NCI-H1092 (cell line): ENCODE results near the gene TECTA.
"Not testable (repeated sequence)": the region's sequence is repeated elsewhere in the genome, so short reads cannot be mapped to it uniquely, and the experiment has no call there.

Experiments
- DNase-seq: peaks from one replicate; lab custom pipeline; 2025; lab: John Stamatoyannopoulos, UW

TECTA gene

GRCh38 chr11:121177629-121178028 is 76.6 kb downstream of the TECTA start:
- not testable (repeated sequence) for DNase-seq

GRCh38 chr11:121179306-121179705 is 78.3 kb downstream of the TECTA start:
- DNase-seq, result no peak

GRCh38 chr11:121180183-121180582 is 79.1 kb downstream of the TECTA start:
- no peak for DNase-seq

GRCh38 chr11:121188776-121189175 is 87.7 kb downstream of the TECTA start:
- no peak for DNase-seq

DNA sequence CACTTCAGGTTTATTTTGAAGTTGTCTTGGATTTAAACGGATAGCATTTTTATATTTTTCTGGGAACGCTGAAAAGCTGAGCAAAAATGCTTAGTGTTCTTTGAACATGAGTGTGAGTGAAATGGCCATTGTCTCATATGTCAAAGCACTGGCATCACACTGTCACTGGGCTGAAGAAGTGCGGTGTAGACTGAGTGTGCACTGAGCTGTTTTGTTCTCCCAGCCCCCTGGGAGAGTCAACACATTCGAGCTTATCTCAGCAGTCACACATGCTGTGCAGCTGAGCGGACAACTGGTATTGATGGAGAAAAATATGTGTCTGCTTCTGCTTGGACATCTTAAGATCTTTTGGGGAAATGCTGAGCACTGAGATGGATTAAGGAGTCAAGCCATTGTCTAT is 90.8 kb downstream of the TECTA start:
- DNase-seq, result no peak

- peak; percentile 70 for DNase-seq
Observed at GRCh38 chr11:121194731-121195596, 93.9 kb downstream of the TECTA start.

DNA sequence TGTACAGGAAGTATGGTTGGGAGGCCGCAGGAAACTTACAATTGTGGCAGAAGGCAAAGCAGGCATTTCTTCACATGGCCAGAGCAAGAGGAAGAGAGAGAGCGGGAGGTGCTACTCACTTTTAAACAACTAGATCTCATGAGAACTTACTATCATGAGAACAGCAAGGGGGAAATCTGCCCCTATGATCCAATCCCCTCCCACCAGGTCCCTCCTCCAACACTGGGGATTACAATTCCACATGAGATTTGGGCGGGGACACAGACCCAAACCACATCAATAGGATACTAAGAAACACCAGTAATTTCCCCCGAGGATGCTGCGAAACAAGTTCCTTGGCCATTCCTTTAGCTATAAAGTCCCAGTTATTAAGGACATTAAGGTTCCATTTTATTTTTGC is 97.4 kb downstream of the TECTA start:
- DNase-seq, result no peak

GRCh38 chr11:121199516-121199915 is 98.5 kb downstream of the TECTA start:
- no peak for DNase-seq

GRCh38 chr11:121206810-121207209 is 105.8 kb downstream of the TECTA start:
- DNase-seq, result no peak

DNA sequence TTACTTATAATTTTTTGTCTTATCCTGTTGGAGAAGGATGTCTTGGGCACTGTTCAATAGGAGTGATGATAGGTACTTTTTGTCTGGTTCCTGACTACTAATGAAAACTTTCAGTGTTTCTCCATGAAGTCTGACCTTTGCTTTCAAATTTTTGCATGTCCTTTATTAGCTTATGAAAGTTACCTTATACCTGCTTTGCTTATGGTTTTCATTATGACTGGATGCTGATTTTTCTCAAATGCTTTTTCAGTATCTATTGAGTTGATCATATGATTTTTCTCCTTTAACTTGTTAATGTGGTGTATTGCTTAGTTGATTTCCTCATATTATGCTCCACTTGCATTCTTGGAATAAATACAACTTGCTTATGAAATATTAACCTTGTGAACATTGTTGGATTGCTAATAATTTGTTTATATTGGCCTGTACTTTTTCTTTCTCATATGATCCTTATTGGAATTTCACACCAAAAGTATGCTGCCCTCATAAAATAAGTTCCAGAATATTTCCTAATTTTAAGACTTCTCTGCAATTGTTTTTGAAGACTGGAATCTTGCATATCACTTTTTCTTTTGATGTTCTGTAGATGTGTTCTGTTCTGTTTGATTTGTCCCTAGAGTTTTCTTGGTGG is 106.6 kb downstream of the TECTA start:
- no peak for DNase-seq

DNA sequence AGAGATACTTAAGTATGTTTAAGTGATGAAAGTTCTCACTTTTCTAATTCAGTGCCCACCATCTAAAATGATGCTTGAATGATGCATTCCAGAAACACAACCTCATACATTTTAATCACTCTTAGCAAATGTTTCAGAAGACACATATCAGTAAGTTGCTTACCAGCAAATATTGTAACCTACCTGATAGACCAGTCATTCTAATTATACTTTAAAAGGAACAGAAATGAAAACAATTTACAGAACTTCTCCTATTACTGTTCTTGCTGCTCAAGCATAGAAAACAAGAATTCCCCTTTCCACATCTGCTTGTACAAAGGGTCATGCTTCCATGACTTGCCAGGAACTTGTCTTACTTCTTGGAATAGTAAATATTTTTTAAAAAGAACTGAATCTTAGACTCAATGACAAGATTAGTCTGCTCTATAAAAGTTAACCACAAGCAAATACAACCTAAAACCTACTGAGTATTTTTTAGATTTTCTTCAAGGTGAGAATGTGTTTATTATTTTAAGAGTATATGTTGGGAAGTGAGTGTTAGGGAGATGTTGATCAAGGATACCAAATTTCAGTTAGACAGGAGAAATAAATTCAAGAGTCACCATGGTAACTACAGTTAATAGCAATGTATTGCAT is 109.5 kb downstream of the TECTA start:
- DNase-seq, result no peak

DNA sequence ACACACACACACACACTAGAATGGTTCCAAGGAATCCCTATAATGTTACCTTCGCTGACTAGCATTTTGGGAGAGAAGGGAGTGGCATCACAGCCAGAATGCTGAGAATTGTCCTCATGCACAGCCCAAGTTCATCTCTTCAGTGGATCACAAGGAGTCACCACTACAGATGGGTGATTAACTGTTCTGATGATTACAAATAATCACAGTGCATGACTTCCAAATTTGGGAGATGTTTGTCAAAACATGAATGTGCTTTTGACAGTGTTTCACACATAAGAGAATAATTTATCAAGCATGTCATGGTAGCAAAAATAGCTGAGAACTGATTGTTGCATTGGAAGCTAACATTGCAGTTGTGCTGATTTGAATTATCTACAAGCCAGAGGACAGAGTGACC is 110.6 kb downstream of the TECTA start:
- no peak for DNase-seq

- no peak for DNase-seq
Observed at GRCh38 chr11:121212536-121213361, 111.7 kb downstream of the TECTA start.

DNA sequence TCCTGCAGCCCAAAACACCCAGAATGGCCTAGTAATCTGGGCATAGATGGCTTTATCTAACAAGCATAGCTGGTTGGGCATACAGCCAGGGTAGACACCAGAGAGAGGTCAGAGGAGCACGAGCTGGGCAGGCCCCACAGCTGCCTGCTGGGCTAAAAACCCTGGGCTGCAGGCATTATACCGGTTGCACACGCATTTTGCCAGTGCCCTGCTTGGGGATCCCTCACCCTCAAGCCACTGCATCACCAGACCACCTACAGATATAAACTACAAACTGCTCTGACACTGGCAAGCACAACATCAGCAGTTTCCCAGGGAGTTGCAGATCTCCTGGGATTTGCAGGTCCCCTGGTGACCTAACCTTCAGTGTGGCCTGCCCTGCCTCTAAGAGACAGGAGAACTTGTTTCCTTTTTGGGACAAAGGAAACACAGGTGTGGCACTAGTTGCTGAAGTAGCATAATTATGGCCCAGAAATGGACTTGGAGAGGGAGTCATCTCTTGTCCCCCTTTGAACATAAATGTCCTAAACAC is 112.4 kb downstream of the TECTA start:
- no peak for DNase-seq

DNA sequence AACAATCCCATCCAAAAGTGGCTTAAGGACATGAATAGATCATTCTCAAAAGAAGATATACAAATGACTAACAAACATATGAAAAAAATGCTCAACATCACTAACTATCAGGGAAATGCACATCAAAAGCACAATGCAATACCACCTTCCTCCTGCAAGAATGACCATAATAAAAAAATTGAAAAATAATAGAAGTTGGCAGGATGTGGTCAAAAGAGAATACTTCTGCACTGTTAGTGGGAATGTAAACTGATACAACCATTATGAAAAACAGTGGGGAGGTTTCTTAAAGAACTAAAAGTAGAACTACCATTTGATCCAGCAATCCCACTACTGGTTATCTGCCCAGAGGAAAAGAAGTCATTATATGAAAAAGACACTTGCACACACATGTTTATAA is 113.8 kb downstream of the TECTA start:
- DNase-seq, result no peak

DNA sequence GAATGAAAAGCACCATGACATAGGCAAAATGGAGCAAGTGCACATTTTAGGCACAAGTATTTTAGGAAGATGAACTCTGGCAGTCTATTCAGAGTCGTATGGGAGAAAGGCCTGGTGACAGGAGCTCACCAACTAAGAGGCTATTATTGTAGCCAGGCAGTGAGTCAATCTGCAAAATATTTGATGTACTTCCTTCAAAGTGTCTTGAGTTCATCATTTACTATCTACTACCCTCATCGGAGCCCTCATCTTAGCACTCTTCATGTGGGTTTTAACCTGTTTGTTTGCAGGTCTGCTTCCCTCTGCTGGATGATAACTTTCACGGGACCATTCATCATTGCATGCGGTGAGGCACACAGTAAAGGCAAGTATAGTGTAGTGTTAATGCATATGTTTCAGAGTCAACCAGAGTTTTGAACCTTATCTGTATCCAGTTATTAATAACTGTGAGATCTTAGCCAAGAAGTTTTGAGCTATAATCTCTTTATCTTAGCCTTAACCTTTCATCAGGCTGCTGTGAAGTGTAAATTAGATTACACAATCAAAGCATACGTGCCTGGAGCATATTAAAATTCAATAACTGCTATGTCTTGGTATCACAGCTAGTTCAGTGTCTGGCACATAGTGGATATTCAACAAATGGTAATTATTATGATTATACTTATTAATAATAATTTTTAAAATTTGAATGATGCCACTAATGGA is 120.6 kb downstream of the TECTA start:
- no peak for DNase-seq

DNA sequence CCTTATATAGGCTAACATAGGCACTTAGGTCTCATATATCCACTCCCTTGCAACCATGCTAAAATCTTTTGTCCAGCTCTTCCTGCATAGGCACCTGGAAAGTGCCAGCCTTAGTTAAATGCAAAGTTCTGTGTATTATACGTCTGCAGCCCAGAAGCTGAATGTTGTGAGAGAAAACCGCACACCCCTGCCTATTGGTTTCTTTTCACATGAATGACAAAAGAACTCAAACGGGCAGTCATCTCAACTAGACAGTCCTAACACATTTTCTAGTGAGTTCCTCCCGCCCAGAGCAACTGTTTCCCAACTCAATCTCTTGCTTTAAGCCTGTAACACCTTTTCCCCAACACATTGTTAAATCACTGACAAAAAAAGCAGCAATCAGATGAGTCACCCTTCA is 122.1 kb downstream of the TECTA start:
- no peak for DNase-seq

- DNase-seq, result no peak
Observed at GRCh38 chr11:121225382-121225781, 124.3 kb downstream of the TECTA start.

DNA sequence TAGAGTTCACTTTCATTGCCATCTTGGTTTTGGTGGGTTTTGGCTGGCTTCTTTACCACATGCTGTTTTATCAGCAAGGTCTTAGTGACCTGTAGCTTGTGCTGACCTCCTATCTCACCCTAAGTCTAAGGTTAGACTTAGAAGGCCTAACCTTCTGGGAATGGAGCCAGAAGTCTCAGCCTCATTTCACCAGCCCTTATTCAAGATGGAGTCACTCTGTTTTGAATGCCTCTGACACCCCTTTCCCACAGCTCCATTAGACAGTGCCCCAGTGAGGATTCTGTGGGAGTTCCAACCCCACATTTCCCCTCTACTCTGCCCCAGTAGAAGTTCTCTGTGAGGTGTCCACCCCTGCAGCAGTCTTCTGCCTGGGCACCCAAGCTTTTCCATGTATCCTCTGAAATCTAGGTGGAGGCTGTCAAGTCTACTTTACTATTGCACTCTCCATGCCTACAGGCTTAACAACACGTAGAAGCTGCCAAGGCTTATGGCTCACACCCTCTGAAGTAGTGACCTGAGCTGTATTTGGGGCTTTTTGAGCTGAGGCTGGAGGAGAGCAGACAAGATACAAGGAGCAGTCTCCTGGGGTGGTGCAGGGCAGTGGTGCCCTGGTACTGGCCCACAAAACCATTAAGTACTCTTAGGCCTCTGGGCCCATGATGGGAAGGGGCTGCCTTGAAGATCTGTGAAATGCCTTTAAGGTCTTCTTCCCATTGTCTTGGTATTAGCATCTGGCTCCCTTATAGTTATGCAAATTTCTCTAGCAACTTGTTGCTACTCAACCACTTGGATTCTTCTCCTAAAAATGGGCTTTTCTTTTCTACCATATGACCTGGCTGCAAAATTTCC is 125.6 kb downstream of the TECTA start:
- DNase-seq, result no peak

- no peak for DNase-seq
Observed at GRCh38 chr11:121228851-121229250, 127.8 kb downstream of the TECTA start.
